ENCODE data around the gene MIA3. TPM values are rescaled to one million over a fixed set of nuclear protein-coding genes. Genes with fewer than 3 reads are reported as not detected.
A peak's percentile ranks its signal among the peaks of the same experiment; 100 is the strongest.
"Not testable (repeated sequence)": the region's sequence is repeated elsewhere in the genome, so short reads cannot be mapped to it uniquely, and the experiment has no call there.

The MIA3 gene
- total RNA-seq, 1 experiment from 2014 or later = 50.8 TPM

GRCh38 chr1:222601257-222601656 lies 16.6 kb upstream of the MIA3 start:
- ATAC-seq (peak; percentile 25), DNase-seq (peak; percentile 24)
- Histone ChIP-seq H3K36me3 (ENCODE audit: low read depth, low read length) (no peaks in the 10 kb centered on the region), H3K79me2 (ENCODE audit: low read length) (no peaks in the 10 kb centered on the region), H3K9me2 (replicated peaks; ENCODE audit: low read length) (no peaks in the 10 kb centered on the region), H3K9me3 (ENCODE audit: low read length) (no peaks in the 10 kb centered on the region), H3K4me2 (ENCODE audit: low read length) (peak overlapping the region; percentile 13), H3K27ac (ENCODE audit: low read length) (peak overlapping the region; percentile 70), H4K20me1 (ENCODE audit: low read length) (no peaks in the 10 kb centered on the region), H3K9ac (ENCODE audit: low read length) (0 out of 2 replicates have a peak overlapping the region, but pooled peaks have one; percentile 0), H3F3A (ENCODE audit: low read length, unreplicated experiment) (no peaks in the 10 kb centered on the region), H2AFZ (ENCODE audit: low read length) (peak overlapping the region; percentile 49), H3K4me1 (ENCODE audit: insufficient read depth, low read length) (peaks cover 32% of the 10 kb centered on the region), H3K27me3 (ENCODE audit: low read length) (no peaks in the 10 kb centered on the region), H3K4me3 (ENCODE audit: low read length) (no peak overlapping the region)
- no peak for TF ChIP-seq CTCF (conservative IDR thresholded peaks at IDR 0.05; ENCODE audit: low read depth, low read length)
- TF ChIP-seq EZH2 (IDR thresholded peaks at IDR 0.05; ENCODE audit: low read length, unreplicated experiment) = no peak
- no peak for TF ChIP-seq EZH2phosphoT487 (IDR thresholded peaks at IDR 0.05; ENCODE audit: borderline replicate concordance, low read length)
- intact Hi-C loops (cut with micrococcal nuclease) = loop anchor here (5.0 kb wide), 1 partner anchor 111 kb away; the partner anchor contains the start of genes AIDA and BROX
- POLR2A ChIA-PET (ENCODE audit: unreplicated experiment) = no interaction called here
- BruUV-seq (replicated peaks) = TSS peak; percentile 83
- CTCF ChIA-PET = no interaction called here

- Histone ChIP-seq H2AFZ (ENCODE audit: low read length) (no peak overlapping the region), H3K79me2 (ENCODE audit: low read length) (no peaks in the 10 kb centered on the region), H3K9me2 (replicated peaks; ENCODE audit: low read length) (no peaks in the 10 kb centered on the region), H3K27me3 (ENCODE audit: low read length) (no peaks in the 10 kb centered on the region), H3K9ac (ENCODE audit: low read length) (no peak overlapping the region), H3K4me2 (ENCODE audit: low read length) (no peak overlapping the region), H3K4me1 (ENCODE audit: insufficient read depth, low read length) (peaks cover 5% of the 10 kb centered on the region), H3F3A (ENCODE audit: low read length, unreplicated experiment) (no peaks in the 10 kb centered on the region), H3K4me3 (ENCODE audit: low read length) (no peak overlapping the region), H3K27ac (ENCODE audit: low read length) (no peak overlapping the region), H3K9me3 (ENCODE audit: low read length) (no peaks in the 10 kb centered on the region), H4K20me1 (ENCODE audit: low read length) (no peaks in the 10 kb centered on the region), H3K36me3 (ENCODE audit: low read depth, low read length) (no peaks in the 10 kb centered on the region)
- ChIA-PET CTCF (no interaction called here), POLR2A (ENCODE audit: unreplicated experiment) (no interaction called here)
- TF ChIP-seq EZH2phosphoT487 (IDR thresholded peaks at IDR 0.05; ENCODE audit: borderline replicate concordance, low read length) (no peak), CTCF (conservative IDR thresholded peaks at IDR 0.05; ENCODE audit: low read depth, low read length) (no peak), EZH2 (IDR thresholded peaks at IDR 0.05; ENCODE audit: low read length, unreplicated experiment) (no peak)
- no TSS peak for BruUV-seq (replicated peaks)
- DNase-seq (no peak), ATAC-seq (peak; percentile 31; the same call in 1 of the 2 replicates)
- intact Hi-C loops (cut with micrococcal nuclease) = no loop called here
These were observed 11.1 kb upstream of the MIA3 start for GRCh38 chr1:222606757-222607156.

GRCh38 chr1:222609111-222609510 lies 8.8 kb upstream of the MIA3 start:
- intact Hi-C loops (cut with micrococcal nuclease) = not testable (repeated sequence)

More at GRCh38 chr1:222609111-222609510, 8.8 kb upstream of the MIA3 start:
- CTCF ChIA-PET; H3K4me2 ChIP-seq (ENCODE audit: low read length); H3K9me3 ChIP-seq (ENCODE audit: low read length); POLR2A ChIA-PET (ENCODE audit: unreplicated experiment); ATAC-seq; H3K4me1 ChIP-seq (ENCODE audit: insufficient read depth, low read length); DNase-seq; H3K27me3 ChIP-seq (ENCODE audit: low read length); H3F3A ChIP-seq (ENCODE audit: low read length, unreplicated experiment); H3K27ac ChIP-seq (ENCODE audit: low read length); BruUV-seq (replicated peaks); H3K36me3 ChIP-seq (ENCODE audit: low read depth, low read length); H3K4me3 ChIP-seq (ENCODE audit: low read length); H3K79me2 ChIP-seq (ENCODE audit: low read length); H3K9ac ChIP-seq (ENCODE audit: low read length); H4K20me1 ChIP-seq (ENCODE audit: low read length); H2AFZ ChIP-seq (ENCODE audit: low read length); H3K9me2 ChIP-seq (replicated peaks; ENCODE audit: low read length): not testable (repeated sequence)
